Measurements from ENCODE around the gene LRFN5. TPM values are rescaled to one million over a fixed set of nuclear protein-coding genes. Genes with fewer than 3 reads are reported as not detected.
"Not testable (repeated sequence)": the region's sequence is repeated elsewhere in the genome, so short reads cannot be mapped to it uniquely, and the experiment has no call there.

The LRFN5 gene
- polyA plus RNA-seq, 1 of the 3 experiments (the other 2 are of a cell fraction): not detected

DNA sequence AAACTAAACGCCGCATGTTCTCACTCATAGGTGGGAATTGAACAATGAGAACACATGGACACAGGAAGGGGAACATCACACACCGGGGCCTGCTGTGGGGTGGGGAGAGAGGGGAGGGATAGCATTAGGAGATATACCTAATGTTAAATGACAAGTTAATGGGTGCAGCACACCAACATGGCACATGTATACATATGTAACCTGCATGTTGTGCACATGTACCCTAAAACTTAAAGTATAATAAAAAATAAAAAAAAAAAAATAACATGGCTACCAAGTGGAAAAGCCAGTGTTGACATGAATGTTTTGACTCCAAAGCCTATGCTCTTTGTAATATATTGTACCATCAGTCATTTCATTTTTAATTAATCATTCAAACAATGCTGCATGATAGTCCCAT, 39.8 kb upstream of the LRFN5 start:
- H3K27ac ChIP-seq (ENCODE audit: low read depth in 2 of 2, low read length in 1 of 2); DNase-seq; H3K79me2 ChIP-seq (ENCODE audit: insufficient read depth); H3K9me3 ChIP-seq; POLR2A ChIA-PET; H3K4me3 ChIP-seq (ENCODE audit: low read depth in 2 of 2, low read length in 1 of 2); H3F3A ChIP-seq (replicated peaks; ENCODE audit: insufficient read depth); H4K20me1 ChIP-seq (ENCODE audit: insufficient read depth); H3K36me3 ChIP-seq (replicated peaks in 1 of 2; ENCODE audit: control insufficient read depth in 1 of 2, insufficient read depth in 2 of 2, low read length in 1 of 2); H2AFZ ChIP-seq (ENCODE audit: low read depth); H3K4me2 ChIP-seq; CTCF ChIA-PET; H3K9me2 ChIP-seq; H3K27me3 ChIP-seq (ENCODE audit: insufficient read depth); H3K4me1 ChIP-seq (ENCODE audit: control insufficient read depth in 1 of 2, insufficient read depth in 2 of 2, low read depth in 1 of 2, low read length in 1 of 2); H3K9ac ChIP-seq: not testable (repeated sequence)
- WGBS (ENCODE audit: low lambda C conversion rate): 58% methylated on average over 3 of the region's 3 CpGs

- H3K4me3 ChIP-seq (ENCODE audit: low read depth in 2 of 2, low read length in 1 of 2): no peak overlapping the region
- no peaks in the 10 kb centered on the region for H3F3A ChIP-seq (replicated peaks; ENCODE audit: insufficient read depth)
- TF ChIP-seq, protein P1, sequence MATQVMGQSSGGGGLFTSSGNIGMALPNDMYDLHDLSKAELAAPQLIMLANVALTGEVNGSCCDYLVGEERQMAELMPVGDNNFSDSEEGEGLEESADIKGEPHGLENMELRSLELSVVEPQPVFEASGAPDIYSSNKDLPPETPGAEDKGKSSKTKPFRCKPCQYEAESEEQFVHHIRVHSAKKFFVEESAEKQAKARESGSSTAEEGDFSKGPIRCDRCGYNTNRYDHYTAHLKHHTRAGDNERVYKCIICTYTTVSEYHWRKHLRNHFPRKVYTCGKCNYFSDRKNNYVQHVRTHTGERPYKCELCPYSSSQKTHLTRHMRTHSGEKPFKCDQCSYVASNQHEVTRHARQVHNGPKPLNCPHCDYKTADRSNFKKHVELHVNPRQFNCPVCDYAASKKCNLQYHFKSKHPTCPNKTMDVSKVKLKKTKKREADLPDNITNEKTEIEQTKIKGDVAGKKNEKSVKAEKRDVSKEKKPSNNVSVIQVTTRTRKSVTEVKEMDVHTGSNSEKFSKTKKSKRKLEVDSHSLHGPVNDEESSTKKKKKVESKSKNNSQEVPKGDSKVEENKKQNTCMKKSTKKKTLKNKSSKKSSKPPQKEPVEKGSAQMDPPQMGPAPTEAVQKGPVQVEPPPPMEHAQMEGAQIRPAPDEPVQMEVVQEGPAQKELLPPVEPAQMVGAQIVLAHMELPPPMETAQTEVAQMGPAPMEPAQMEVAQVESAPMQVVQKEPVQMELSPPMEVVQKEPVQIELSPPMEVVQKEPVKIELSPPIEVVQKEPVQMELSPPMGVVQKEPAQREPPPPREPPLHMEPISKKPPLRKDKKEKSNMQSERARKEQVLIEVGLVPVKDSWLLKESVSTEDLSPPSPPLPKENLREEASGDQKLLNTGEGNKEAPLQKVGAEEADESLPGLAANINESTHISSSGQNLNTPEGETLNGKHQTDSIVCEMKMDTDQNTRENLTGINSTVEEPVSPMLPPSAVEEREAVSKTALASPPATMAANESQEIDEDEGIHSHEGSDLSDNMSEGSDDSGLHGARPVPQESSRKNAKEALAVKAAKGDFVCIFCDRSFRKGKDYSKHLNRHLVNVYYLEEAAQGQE (IDR thresholded peaks at IDR 0.05; ENCODE audit: low read depth, low read length): no peak
- TF ChIP-seq JUND (IDR thresholded peaks at IDR 0.05): no peak
- TF ChIP-seq ZBTB33 (IDR thresholded peaks at IDR 0.05; ENCODE audit: borderline replicate concordance, low read depth): no peak
- TF ChIP-seq GABPA (IDR thresholded peaks at IDR 0.05; ENCODE audit: low read depth): no peak
- no peak for TF ChIP-seq MXI1 (IDR thresholded peaks at IDR 0.05; ENCODE audit: low read depth, low read length)
- no peak for TF ChIP-seq YY1 (IDR thresholded peaks at IDR 0.05; ENCODE audit: low read depth)
- no peak for TF ChIP-seq RAD21 (IDR thresholded peaks at IDR 0.05; ENCODE audit: low read length)
- TF ChIP-seq, protein P2, sequence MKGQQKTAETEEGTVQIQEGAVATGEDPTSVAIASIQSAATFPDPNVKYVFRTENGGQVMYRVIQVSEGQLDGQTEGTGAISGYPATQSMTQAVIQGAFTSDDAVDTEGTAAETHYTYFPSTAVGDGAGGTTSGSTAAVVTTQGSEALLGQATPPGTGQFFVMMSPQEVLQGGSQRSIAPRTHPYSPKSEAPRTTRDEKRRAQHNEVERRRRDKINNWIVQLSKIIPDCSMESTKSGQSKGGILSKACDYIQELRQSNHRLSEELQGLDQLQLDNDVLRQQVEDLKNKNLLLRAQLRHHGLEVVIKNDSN (IDR thresholded peaks at IDR 0.05; ENCODE audit: borderline replicate concordance, low read depth): no peak
- no peak for TF ChIP-seq POLR2AphosphoS5 (IDR thresholded peaks at IDR 0.05; ENCODE audit: low read depth, low read length)
- TF ChIP-seq, protein P3, sequence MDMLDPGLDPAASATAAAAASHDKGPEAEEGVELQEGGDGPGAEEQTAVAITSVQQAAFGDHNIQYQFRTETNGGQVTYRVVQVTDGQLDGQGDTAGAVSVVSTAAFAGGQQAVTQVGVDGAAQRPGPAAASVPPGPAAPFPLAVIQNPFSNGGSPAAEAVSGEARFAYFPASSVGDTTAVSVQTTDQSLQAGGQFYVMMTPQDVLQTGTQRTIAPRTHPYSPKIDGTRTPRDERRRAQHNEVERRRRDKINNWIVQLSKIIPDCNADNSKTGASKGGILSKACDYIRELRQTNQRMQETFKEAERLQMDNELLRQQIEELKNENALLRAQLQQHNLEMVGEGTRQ (IDR thresholded peaks at IDR 0.05; ENCODE audit: borderline replicate concordance, low read depth, low read length): no peak
- no peaks in the 10 kb centered on the region for H3K4me1 ChIP-seq (ENCODE audit: control insufficient read depth in 1 of 2, insufficient read depth in 2 of 2, low read depth in 1 of 2, low read length in 1 of 2)
- DNase-seq: no peak
- H3K9ac ChIP-seq: no peak overlapping the region
- H3K79me2 ChIP-seq (ENCODE audit: insufficient read depth): no peaks in the 10 kb centered on the region
- 0% methylated on average over 2 of the region's 2 CpGs for WGBS (ENCODE audit: low lambda C conversion rate)
- H3K9me3 ChIP-seq: no peaks in the 10 kb centered on the region
- no peaks in the 10 kb centered on the region for H4K20me1 ChIP-seq (ENCODE audit: insufficient read depth)
- no peaks in the 10 kb centered on the region for H3K9me2 ChIP-seq
- no peak overlapping the region for H3K27ac ChIP-seq (ENCODE audit: low read depth in 2 of 2, low read length in 1 of 2)
- H3K36me3 ChIP-seq (replicated peaks in 1 of 2; ENCODE audit: control insufficient read depth in 1 of 2, insufficient read depth in 2 of 2, low read length in 1 of 2): no peaks in the 10 kb centered on the region
- POLR2A ChIA-PET: no interaction called here
- no peak overlapping the region for H3K4me2 ChIP-seq
- CTCF ChIA-PET: no interaction called here
- no peak overlapping the region for H2AFZ ChIP-seq (ENCODE audit: low read depth)
- H3K27me3 ChIP-seq (ENCODE audit: insufficient read depth): no peaks in the 10 kb centered on the region
Observed at GRCh38 chr14:41568979-41569378, 37.7 kb upstream of the LRFN5 start.

All from SK-N-SH (cell line).